GM18858 (cell line): ENCODE results near the gene TMA7.
"Not testable (repeated sequence)": the region's sequence is repeated elsewhere in the genome, so short reads cannot be mapped to it uniquely, and the experiment has no call there.

Source experiments
- ATAC-seq: cut with Tn5 transposase; IDR thresholded peaks from one replicate; pipeline ENCODE4 v1.9.1; 2021; ENCODE audit not compliant: unreplicated experiment

Gene TMA7

DNA sequence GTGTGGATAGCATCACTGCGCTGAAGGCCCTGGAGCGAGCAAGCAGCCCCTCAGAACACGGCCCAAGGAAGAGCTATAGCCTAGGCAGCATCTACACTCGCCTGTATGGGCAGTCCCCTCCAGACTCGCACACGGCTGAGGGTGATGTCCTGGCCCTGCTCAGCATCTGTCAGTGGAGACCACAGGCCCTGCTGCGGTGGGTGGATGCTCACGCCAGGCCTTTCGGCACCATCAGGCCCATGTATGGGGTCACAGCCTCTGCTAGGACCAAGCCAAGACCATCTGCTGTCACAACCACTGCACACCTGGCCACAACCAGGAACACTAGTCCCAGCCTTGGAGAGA, 27.0 kb downstream of the TMA7 start:
- no peak for ATAC-seq

DNA sequence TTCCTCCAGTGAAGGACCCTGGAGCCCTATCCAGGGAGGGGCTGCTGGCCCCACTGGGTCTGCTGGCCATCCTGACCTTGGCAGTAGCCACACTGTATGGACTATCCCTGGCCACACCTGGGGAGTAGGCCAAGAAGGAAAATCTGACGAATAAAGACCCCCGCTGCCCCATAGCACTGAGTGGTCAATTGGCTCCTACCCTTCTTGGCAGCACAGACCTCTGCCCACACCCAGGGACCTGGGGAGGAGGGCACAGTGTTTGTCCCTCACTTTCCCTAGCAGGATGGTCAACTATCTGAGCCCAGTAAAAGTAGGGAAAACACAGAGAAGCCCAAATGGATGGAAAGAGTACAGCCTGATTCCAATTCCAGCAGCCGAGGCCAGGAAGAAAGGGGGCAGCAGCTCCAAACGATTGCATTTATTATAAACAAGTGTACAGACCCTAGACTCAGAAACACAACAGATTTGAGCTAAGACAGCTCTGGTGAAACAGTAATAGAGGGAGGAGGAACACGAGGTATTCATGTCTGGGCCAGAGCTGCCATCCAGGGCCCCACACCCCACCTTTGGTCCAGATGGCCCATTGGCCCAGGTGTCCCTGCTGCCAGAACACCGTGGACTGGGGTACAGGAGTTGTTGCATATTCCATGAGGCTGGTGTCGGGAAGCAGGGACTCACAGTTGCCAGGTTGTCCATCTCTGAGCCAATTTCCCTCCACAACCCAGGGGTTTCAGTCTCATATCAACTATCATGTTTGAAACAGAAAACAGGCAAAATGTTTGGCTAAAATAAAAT, 27.6 kb downstream of the TMA7 start:
- no peak for ATAC-seq

DNA sequence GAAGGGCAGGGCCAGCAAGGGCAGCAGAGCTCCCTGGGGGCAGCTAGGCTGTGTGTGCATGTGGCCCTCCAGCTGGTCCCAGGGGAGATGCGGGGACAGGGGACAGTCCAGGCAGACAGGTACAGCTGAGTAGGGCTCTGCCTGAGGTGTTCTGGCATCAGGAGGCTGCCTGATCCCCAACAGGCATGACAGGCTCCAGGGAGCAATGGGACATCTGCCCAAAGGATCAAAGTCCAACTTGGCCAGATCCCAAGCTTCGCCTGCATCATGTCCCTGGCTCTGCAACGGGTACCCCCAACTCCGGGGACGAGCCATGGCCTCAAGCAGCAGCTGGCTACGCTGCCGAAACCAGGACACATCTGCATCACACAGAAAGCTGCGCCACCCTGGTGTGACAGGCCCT, 28.3 kb downstream of the TMA7 start:
- ATAC-seq = no peak

DNA sequence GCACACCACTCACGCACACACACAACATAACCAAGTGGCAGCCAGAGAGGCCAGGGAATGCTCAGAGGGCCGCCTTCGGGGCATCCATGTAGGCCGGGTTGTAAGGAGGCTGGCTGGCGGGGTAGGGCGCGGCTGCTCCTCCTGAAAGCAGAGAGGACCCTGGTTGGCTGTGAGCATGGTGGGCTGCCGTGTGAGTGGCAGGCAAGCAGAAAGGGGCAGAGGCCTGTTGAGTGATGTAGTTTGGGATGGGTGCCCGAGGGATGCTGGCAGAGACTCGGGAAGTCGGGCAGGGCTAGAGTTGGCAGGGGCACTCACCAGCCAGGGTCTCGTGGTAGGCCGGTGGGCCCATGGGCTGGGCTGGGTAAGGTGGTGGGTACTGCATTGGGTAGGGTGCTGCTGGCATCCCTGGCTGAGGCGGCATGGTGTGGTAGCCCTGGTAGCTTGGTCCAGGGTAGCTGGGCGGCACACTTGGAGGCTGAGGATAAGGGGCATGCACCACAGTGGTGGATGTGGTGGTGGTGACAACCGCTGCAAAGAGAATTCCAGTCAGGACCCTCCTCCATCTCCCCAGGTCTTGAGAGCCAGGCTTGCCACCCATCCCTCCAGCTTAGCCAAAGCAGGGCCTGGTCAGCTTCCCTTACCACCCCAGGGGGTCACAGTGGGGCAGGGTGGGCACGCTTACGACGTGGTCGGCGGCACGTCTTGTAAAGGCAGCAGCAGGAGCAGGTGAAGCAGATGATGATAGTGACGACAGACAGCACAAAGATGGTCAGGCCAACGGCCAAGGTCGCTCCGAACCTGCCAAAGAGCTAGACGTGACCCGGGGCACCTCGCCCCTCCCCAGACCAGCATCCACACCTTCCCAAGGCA, 29.2 kb downstream of the TMA7 start:
- ATAC-seq = no peak

DNA sequence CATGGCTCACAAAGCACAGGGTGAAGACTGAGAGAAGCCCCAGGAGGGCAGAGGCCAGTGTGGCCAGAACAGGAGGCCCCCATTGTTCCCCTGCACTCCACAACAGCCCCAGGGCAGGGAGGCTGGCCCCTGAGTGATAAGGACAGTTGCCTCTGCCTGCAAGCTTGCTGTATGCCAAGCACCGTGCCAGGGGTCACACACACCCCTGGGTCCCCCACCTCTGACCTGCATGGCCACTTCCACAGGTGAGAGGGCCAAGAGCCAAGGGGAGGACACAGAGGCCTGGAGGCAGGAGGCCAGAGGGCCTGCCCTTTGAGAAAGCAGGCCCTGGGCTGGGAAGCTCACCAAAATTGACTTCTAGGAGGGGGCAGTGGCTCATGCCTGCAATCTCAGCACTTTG, 30.2 kb downstream of the TMA7 start:
- ATAC-seq = no peak

DNA sequence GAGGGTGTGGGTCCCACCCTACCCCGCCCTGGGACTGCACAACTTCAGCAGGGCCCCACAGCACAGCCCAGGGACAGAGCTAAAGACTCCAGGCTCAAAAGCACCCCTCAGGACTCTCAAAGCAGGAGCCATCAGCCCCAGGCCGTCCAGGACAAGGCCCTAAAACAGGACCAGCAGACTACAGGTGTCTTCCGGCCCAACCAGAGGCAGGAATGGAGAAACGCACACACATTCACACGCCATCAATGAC, 32.5 kb downstream of the TMA7 start:
- ATAC-seq = no peak

DNA sequence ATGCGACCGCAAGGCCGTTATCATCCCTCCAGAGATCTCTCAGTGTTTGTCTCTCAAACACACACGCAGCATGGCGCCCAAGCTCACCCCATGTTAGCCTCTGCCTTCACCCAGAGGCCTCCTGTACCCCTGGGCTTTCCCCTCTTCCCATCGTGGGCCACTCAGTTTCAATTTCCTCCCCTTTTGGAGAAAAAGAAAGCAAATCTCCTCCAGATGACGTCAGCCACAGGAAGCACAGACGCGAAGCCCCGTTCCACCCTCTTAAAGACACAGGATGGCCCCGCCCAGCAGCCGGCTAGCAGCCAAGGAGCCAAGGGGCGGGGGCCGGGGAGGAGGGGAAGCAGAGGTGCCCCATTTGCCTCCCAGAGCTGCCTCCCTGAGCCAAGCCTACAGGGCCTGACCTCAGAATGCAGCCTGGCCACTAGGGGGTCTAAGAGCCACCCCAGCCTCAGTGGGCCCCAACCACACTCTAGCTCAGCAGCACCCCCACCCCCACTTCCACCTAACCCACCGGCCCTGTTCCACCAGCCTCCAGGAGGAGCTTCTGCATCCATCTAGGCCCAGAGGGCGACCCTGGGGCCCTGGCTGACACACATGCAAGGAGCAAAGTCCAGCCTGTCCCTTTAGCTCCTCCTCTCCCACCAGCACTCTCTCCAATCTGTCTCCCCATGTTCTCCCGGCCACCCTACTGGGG, 33.0 kb downstream of the TMA7 start:
- peak; percentile 59 for ATAC-seq

DNA sequence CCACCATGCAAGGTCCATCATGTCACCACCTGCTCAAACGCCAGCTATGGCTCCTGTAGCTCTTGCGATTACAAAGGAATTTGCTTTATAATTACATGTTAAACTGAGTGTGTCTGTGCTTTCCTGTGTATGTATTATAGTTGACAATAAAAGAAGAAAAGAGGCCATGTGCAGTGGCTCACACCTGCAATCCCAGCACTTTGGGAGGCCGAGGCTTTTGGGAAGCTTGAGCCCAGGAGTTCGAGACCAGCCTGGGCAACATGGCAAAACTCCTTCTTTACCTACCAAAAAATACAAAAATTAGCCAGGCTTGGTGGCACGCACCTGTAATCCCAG, 33.5 kb downstream of the TMA7 start:
- no peak for ATAC-seq

DNA sequence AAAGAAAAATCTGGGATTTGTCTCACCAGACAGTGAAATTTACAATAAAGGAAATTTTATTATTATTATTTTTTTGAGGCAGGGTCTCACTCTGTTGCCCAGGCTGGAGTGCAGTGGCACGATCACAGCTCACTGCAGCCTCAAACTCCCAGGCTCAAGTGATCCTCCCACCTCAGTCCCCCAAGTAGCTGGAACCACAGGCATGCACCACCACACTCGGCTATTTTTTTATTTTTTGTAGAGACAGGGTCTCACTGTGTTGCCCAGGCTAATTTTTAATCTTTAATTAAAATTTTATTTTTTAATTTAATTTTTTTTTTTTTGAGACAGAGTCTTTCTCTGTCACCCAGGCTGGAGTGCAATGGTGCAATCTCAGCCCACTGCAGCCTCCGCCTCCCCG, 34.0 kb downstream of the TMA7 start:
- not testable (repeated sequence) for ATAC-seq

DNA sequence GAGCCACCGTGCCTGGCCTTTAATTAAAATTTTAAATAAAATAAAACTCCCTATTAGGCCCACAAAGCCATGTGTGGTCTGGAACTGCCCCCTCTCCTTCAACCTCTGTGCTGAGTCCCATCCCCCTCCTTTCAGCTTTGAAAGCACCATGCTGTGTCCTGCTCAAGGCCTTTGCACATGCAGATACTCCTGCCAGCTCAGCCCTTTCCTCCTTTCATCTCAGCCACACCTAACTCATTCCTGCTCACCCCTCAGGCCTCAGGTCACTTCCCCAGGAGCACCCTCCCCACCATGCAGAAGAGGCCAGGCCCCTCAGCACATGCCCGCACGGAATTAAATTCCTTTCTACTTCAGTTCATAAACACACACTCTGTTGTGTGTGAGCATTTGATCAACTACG, 34.6 kb downstream of the TMA7 start:
- no peak for ATAC-seq

DNA sequence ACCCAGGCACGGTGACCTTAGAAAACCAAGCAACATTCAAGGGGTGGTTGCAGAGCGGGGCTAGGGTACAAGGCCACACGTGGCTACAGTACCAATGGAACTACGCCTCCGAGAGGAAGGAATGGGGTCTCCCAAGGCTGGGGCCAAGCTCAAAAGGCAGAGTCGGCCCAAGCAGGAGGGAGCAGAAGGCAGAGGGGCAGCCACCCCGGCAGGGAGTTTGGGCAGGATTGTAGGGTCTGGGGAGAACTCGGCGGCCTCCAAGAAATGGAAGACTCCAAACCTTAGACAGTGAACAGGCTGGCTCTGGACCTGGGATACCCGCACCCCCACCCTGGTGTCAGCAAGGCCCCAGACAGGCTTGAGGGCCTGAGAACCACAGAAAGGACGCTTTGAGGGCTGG, 35.1 kb downstream of the TMA7 start:
- ATAC-seq = no peak

DNA sequence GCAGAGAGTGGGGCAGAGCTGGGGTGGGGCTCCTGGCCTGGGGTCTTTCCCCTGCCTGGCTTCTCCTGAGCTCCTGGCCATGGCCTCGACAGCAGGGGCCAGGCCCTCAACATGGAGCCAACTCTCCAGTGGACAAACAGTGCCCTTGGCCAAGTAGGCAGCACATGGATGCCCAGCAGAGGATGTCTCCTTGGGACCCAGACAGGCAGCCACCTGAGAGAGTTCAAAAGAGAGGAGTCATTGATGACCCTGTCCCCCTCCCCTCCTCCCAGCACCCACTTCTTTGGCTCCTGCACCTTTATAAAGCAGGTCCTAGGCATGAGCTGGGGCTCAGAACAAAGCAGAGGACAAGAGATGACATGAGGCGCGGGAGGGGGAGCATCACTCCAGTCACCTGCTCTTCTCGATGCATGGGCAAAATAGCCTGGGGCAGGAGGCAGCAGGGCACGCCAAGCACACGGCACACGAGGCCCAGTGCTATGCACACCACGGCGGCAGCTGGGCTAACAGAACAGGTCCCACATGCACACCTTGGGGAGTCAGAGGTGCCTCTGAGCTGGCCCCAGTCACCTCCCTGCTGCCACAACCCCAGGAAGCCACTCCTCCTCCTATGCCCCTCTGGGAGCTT, 36.5 kb downstream of the TMA7 start:
- no peak for ATAC-seq

DNA sequence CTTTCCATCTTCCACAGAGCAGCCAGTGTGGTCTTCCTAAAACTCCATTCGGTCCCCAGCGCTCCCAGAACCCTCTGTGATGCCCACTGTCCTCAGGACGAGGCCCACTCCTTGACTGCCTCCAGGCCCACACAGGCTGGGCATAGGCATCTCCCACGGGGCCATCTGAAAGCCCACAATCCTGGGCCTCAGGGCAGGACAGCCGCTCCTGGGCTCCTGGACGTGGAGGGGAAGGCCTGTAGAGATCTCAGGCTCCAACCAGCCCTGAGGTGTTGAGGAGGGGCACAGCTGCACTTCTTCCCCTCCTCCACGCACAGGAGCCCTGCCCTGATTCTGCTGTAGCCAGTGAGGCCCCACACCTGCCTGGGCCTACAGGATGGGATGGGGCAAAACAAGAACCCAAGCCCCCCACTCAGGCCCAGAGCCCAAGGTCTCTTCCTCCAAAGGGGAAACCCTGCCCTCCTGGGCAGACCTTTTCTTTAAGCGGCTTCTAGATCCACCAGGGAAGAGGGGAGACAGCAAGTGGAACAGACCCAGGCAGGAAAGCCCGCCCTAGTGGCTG, 38.0 kb downstream of the TMA7 start:
- ATAC-seq = no peak

DNA sequence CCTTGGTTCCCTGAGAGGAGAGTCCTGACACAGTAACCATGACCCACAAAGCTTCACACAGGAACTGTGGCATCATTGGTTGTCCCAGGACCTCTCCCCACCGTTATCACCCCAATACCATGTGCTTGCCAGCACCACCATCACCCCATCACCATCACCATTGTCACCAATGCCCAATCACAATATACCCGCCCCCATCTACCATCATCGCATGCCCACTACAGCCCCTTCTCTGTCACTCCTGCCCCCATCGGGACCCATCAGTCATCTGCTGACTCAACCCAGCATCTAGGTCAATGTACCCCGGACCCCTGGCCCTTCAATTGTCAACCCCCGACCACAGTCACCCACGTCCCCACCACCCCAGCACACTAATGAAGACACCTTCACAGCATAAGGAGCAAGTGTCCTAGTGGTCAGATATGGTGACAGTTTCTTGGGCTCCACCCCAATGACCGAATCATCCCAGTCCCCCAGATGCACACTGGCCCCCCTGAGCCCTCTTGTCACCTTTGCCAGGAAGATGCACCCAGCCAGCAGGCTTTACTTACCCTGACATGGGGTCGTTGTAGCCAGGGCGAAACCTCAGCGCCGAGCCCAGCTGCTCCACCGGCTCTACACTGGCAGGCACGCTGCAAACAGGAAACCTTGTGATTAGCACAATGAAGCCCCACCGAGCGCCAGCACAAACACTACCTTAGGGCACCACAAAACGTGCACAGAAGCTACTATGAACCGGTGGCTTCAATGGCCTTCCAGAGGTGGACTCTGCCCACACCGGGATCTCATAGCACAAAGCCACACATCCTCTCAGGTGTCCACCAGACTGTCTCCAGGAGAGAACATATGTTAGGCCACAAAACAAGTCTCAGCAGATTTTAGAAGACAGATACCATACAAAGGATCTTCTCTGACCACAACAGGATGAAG, 38.8 kb downstream of the TMA7 start:
- no peak for ATAC-seq

DNA sequence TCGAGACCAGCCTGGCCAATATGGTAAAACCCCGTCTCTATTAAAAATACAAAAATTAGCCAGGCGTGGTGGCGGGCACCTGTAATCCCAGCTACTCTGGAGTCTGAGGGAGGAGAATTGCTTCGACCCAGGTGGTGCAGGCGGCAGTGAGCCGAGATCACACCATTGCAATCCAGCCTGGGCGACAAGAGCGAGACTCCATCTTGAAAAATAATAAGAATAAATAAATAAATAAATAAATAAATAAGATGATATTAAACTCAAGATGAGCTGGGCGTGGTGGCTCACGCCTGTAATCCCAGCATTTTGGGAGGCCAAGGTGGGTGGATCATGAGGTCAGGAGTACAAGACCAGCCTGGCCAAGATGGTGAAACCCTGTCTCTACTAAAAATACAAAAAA, 40.8 kb downstream of the TMA7 start:
- ATAC-seq = not testable (repeated sequence)

DNA sequence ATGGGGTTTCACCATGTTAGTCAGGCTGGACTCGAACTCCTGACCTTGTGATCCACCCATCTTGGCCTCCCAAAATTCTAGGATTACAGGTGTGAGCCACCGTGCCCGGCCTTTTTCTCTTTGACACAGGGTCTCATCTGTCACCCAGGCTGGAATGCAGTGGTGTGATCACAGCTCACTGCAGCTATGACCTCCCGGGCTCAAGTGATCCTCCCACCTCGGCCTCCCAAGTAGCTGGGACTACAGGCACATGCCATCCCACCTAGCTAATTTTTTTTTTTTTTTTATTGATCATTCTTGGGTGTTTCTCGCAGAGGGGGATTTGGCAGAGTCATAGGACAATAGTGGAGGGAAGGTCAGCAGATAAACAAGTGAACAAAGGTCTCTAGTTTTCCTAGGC, 42.8 kb downstream of the TMA7 start:
- not testable (repeated sequence) for ATAC-seq

DNA sequence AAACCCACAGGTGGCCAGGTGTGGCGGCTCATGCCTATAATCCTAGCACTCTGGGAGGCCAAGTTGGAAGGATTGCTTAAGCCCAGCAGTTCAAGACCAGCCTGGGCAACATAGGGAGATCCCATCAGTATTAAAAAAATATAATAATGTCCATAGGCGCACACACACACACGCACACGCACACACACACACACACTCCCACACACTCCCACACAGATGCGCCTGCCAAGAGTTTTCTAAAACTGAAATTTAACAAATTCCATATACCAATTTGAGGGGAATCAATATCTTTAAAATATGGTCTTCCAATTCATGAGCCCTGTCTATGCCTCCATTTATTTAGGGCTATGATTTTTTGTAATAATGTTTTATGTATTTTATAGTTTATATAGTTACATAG, 46.9 kb downstream of the TMA7 start:
- no peak for ATAC-seq

DNA sequence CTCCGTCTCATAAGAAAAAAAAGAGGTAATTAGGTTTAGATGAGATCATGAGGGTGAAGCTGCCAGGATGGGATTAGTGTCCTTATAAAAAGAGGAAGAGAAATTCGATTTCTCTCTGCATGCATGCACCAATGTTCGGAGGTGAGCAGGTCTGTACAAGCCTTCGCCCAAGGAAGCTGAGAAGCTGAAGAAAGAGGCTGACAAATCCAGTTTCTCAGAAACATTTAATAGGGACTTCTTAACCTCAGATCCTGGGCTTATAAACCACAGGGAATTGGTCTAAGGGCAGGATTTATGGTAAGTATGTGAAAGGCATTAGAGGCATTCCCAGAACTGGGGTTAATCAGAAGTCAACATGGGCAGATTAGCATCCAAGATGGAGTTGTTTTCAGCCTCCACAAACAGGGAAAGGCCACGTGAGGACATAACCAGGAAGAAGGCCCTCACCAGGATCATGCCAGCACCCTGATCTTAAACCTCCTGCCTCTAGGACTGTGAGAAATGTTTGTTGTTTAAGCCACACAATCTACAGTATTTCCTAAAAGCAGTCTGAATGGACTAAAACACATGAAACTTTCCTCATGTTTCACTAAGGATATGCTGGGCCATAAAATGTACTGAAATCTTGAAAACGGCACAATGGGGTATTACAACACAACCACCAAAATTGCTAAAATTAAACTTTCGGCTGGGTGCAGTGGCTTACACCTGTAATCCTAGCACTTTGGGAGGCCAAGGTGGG, 52.6 kb downstream of the TMA7 start:
- no peak for ATAC-seq

DNA sequence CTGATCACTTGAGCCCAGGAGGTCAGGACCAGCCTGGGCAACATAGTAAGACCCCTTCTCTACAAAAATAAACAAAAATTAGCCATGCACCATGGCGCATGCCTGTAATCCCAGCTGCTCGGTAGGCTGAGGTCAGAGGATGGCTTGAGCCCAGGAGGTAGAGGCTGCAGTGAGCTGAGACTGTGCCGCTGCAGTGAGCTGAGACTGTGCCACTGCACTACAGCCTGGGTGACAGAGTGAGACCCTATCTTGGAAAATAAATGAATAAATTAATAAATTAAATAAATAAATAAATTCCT, 53.1 kb downstream of the TMA7 start:
- ATAC-seq = no peak
